GM19099 (cell line): ENCODE data around the gene FOXL3.

Experiments used
- POLR2A ChIP-seq: IDR thresholded peaks from 3 replicates; pipeline ENCODE4 v1.6.1; 2011; ENCODE audit warnings: low read depth; ENCODE audit not compliant: insufficient read length; ENCODE audit errors: extremely low read depth

FOXL3 gene

GRCh38 chr7:317643-318405 is 27.9 kb downstream of the FOXL3 start:
- no peak for TF ChIP-seq POLR2A

GRCh38 chr7:318476-318875 is 28.5 kb downstream of the FOXL3 start:
- TF ChIP-seq POLR2A, result no peak

GRCh38 chr7:318878-319661 is 29.1 kb downstream of the FOXL3 start:
- no peak for TF ChIP-seq POLR2A

- no peak for TF ChIP-seq POLR2A
Measured at GRCh38 chr7:320297-320696, 30.3 kb downstream of the FOXL3 start.

GRCh38 chr7:322111-322671 is 32.2 kb downstream of the FOXL3 start:
- no peak for TF ChIP-seq POLR2A

GRCh38 chr7:322708-323111 is 32.7 kb downstream of the FOXL3 start:
- TF ChIP-seq POLR2A, result no peak

DNA sequence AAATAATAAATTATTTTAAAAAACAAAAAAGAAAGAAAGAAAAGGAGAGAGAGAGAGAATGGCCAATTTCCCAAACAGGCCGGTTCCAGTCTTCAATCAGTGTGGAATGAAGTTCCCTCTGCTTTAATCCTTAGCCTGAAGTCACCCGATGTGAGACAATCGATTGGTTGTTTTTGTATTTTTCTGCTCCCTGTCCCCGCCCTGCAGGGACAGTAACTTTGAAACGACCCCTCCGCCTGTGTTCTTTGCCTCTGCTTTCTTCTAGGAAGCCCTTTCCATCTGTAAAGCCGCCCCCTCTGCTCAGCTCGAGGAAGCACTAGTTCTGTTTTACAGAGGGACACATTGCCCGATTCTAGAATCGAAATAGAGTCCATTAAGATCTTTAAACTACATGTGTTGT is 33.4 kb downstream of the FOXL3 start:
- no peak for TF ChIP-seq POLR2A

GRCh38 chr7:324011-324410 is 34.0 kb downstream of the FOXL3 start:
- no peak for TF ChIP-seq POLR2A

- TF ChIP-seq POLR2A, result no peak
Measured at GRCh38 chr7:325051-325798, 35.3 kb downstream of the FOXL3 start.

DNA sequence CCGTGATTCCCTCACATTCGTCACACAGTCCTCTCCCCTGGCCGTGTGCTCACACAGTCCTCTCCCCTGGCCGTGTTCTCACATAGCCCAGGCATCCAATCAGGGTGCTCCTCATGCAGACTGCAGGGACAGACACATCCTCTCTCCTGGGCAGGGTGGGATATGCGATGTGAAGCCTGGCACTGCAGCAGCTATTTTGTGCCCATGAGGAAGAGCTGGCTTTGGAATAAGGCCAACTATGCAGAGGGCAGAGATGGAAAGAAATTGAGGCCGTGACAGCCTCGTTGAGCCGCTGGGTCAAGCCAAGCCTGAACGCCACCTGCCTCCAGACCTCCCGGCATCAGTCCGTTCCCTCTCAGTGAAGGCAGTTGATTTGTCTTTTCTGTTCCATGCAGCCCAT is 35.8 kb downstream of the FOXL3 start:
- no peak for TF ChIP-seq POLR2A

GRCh38 chr7:326273-326672 is 36.3 kb downstream of the FOXL3 start:
- TF ChIP-seq POLR2A, result no peak

DNA sequence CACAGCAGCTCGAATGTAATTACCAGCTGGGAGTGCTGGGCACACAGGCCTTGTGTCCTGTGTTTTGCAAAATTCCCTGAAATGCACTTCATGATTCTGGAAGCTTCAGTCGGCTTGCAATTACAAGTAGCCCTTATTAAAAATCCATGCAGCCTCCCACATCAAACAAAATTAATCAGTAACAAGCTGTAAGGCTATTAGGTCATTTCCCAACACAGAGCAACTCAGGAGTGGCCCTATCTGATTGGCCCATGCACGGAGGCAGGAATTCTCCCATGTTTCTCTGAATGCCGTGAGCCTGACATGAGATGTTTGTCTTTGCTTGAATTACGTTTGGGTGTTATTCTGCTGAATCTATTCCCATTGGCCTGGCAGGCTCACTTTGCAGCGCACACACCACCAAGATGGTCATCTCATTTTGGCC is 36.9 kb downstream of the FOXL3 start:
- TF ChIP-seq POLR2A, result no peak

GRCh38 chr7:327233-327931 is 37.4 kb downstream of the FOXL3 start:
- no peak for TF ChIP-seq POLR2A

DNA sequence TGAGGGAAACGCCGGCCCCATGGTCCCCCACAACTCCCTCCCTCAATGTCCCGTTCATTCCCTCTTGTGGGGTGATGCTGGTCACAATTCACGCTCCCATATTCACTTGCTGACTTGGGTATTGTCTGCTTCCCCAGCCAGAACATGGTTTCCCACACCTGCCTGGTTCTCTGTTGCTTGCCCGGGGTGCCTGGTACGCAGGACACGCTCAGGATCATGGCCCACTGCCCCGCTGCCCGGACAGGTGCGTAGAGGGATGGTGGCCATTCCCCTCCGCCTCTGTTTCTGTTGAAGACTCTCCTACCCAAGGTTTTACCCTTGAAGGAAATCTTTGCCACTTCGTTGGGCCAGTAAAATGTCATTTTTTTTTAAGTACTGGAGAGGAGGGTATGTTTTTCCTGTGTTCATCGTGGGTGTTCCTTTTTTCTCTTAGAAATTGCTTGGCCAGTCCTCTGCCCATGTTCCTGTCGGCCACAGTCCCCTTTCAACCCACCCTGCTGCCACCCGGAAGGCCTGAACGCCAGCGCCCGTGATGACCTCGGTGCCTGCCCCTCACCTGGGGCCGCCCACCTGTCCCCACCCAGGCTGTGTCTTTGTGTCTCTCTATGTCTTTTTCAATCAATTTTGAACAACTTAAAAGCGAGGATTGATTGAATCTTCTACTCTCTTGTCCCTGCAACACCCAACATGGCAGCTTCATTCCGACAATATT is 38.2 kb downstream of the FOXL3 start:
- TF ChIP-seq POLR2A, result no peak

GRCh38 chr7:329691-330281 is 39.8 kb downstream of the FOXL3 start:
- TF ChIP-seq POLR2A, result no peak
